Measurements from ENCODE around the gene SHANK2.

The SHANK2 gene

GRCh38 chr11:71252269-71252769 is at the start of gene SHANK2:
TSS of gene SHANK2 (minus strand) at chr11:71252577. CDS start at chr11:71147326, 105,251 bp downstream.
- no peak for DNase-seq

DNA sequence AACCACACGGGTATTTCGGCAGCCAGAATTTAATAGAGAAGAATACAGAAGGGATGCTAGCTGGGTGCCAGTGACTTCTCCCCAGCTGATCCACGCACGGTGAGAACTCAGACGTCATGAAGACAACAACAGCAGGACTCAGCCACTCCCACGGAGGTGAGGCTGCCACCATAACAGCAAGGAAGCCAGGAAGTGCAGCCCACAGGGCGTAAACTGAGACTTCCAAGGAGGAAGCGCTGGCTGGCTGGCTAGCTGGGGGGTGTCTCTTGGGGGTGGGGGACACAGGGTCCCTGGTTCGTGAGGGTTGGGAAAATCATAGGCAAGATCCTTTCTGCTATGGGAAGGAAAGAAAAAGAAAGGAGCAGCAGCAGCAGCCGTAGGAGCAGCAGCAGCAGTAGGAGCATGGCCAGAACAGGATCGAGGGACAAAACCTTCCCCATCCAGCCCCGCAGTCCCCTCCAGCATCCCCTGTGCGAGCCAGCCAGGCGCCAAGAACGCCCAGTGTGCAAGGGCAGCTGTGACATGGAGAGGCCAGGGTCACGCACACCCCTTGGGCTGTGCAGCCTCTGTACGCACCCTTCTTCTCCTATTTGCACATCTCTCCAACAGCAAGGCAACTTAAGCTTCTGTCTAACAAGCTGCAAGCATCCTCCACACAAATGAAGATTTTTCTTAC is 49.6 kb upstream of the SHANK2 start:
- DNase-seq = no peak

- DNase-seq = no peak
Observed at GRCh38 chr11:71301046-71301857, 48.9 kb upstream of the SHANK2 start.

DNA sequence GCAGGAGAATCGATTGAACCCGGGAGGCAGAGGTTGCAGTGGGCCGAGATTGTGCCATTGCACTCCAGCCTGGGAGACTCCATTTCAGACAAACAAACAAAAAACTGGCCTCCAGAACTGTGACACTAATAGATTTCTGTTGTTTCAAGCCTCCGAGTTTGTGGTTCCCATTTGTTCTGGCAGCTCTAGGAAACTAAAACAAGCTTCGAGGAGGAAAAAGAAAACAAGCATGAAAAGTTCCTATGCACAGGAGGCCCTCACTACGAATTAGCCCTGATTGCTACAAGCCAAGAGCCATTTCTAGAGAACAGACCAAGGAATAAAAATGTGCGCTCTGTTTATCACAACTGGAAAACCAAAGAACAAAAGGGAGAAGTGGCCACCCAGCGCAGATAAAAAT is 47.8 kb upstream of the SHANK2 start:
- no peak for DNase-seq

- no peak for DNase-seq
Observed at GRCh38 chr11:71298761-71299181, 46.4 kb upstream of the SHANK2 start.

DNA sequence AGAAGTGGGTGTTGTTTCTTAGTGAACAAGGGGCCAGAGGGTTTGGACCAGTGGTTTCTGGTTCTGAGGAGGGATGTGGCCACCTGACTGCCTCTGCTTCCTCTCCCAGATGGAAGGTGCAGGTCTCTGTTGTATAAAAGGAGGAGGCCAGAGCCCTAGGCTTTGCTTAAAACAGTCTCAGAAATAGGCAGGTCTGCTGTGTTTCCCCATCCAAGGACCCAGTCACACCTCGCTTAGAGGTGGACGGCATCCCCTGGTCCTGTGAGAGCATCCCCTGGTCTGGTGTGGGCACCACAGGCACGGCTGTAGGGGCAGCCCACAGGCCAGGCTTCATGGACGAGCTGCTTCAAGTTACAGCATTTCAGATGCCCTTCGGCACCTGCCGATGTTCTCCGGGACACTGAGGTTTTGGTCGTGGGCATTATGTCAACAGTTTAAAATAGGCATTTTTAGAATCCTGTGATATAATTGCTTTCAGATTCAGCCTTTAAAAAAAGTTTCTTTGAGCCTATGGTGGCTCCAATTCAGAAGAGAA is 45.7 kb upstream of the SHANK2 start:
- DNase-seq = no peak

GRCh38 chr11:71294846-71295600 is 42.6 kb upstream of the SHANK2 start:
- DNase-seq = no peak

- no peak for DNase-seq
Observed at GRCh38 chr11:71293961-71294782, 41.8 kb upstream of the SHANK2 start.

- no peak for DNase-seq
Observed at GRCh38 chr11:71286701-71287643, 34.6 kb upstream of the SHANK2 start.

GRCh38 chr11:71285111-71285510 is 32.7 kb upstream of the SHANK2 start:
- DNase-seq = no peak

- DNase-seq = no peak
Observed at GRCh38 chr11:71284525-71285092, 32.2 kb upstream of the SHANK2 start.

DNA sequence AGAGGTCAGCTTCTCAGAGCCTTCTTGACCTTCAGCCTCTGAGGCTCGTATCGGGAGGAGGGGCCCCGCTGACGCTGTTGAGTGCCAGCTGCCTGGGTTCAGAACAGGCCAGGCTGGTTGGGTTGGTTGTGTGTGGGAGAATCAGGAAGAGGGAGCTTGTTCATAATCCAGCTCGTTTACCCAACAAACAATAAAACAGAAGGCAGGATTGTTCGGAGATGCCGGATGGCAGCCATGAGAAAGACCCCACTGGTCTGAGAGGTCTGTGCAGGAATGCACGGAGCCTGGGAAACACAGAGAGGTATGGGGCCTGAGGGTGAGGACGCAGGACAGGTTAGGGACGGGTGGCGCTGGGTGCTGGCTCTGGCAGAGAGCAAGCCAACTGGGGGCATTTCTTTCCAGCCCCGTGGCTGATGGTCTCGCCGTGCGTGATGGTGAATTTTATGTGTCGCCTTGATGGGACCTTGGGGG is 31.6 kb upstream of the SHANK2 start:
- no peak for DNase-seq

- peak in 1 of 2 experiments; percentile 6 for DNase-seq
Observed at GRCh38 chr11:71282581-71283351, 30.4 kb upstream of the SHANK2 start.

DNA sequence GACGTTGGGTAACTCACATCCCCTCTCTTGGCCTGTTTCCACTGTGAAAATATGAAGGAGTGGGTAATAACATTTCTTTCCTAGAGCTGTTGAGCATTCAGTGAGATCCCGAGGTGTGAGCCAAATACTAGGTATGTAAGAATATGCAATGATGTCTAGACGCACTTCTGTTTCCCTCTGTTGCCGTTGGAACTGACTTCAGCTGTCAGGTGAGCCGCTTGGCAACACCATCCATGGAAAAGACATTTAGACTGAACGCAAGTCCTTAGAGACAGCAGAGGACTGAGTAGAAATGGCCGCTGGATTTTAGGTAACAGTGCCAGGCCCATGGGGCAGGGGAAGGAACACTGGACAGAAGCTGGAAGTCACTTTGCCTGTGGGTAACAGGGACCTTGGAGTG is 29.5 kb upstream of the SHANK2 start:
- no peak for DNase-seq

DNA sequence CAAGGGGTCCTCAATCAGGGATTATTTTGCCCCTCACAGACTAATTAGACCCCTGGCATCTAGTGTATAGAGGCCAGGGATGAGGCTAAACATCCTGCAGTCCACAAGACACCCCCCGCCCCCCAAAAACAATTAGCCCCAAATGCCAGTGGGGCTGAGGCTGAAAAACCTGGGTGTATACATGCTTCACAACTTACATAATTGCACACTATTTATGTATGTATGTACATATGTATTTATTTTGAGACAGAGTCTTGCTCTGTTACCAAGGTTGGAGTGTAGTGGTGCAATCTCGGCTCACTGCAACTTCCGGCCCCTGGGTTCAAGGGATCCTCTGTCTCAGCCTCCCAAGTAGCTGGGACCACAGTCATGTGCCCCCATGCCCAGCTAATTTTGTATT is 28.8 kb upstream of the SHANK2 start:
- no peak for DNase-seq

GRCh38 chr11:71279916-71280645 is 27.7 kb upstream of the SHANK2 start:
- DNase-seq = no peak

- no peak for DNase-seq
Observed at GRCh38 chr11:71272161-71272560, 19.8 kb upstream of the SHANK2 start.

DNA sequence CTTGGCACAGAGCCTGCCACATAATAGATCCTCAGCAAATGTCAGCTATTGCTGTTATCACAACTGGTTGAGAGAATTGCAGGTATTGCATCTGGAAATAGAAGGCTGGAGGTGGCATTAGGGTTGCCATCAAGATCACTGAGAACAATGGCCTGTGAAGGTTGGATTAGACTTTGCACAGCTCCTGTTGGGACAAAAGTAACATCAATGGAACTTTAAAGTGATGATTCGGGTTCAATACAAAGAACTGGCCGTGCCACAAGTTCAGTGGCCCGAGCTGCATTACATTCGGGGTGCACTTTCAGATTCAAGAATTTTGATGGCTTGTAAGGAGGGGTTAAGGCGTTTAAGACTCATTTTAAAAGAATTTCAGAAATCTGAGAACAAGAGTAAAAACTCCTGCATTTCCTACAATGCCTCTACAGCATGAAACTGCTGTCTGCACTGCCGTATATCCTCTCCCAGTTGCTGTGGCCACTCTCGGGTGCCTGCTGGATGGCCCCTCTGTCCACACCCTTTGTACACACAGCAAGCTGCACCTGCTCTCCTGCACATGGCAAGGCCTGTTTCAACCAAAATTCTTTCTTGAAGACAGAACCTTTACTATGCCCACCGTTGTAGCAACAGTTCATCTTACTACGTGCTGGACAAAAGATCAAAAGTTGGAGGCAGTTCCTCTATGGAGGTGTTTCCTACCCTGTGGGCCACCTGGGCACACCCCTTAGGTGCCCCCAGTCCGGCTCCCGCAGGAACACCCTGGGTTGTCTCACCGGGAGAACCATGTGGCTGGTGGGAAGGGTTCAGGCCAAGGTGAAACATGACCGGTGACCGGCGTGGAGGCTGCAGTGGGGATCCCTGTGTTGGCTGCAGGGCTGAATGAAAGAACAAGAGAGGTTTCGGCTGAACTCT is 17.5 kb upstream of the SHANK2 start:
- DNase-seq = no peak

Measured in cerebellar nuclear complex (tissue), 1 donor.